Uterine smooth muscle cell (primary cell): ENCODE data around the gene SPIN1. TPM values are rescaled to one million over a fixed set of nuclear protein-coding genes. Genes with fewer than 3 reads are reported as not detected.

Experiments used
- total RNA-seq: library from RNA; depleted of rRNA; stranded (reverse); fragments of >200 nt; gene quantifications from 2 replicates; pipeline ENCODE4 v1.2.3, GENCODE V29; 2014

Gene SPIN1
- total RNA-seq = 134 and 174 TPM in 2 replicates

DNA sequence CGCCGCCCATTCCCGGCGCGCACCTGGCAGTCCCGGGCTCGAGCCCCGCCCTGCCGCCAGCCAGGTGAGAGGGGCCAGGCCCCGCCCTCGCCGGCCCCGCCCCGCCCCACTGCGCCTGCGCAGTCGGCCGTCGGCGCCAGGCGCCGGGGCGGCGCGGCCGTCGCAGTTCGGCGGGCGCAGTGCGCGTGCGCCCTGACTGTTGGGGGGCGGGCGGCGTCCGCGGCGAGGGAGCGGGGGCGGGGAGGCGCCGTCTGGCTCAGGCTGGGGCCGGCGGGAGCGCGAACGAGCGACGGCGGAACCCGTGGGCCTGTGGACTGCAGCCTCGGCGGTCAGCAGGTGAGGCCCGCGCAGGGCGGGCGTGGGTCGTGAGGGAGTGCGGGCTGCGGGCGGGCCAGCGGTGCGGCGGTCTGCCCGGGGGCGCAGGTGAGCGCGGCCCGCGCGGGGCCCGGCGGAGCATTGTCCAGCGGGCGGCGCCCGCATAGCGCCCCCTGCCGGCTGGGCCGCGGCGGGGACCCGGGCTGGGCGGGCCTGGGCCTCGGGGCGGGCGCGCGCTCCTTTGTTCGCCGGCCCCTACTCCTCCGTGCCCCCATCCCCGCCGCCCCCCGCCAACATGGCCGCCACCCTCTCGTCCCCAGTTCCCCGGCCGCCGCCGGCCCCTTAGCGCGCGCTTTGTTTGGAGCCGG, at the start of gene SPIN1:
SPIN1 (plus strand) TSS at position 242 of the 683 bp plus-strand sequence. CDS start 38,096 bp downstream, outside the sequence.

Other genes starting within 250 kb of the SPIN1 start
- gene SPATA31C2, start 250.0 kb upstream of the SPIN1 start, total RNA-seq = not detected in 2 replicates
- 3.3 and 8.5 TPM in 2 replicates for gene NXNL2, start 146.7 kb downstream of the SPIN1 start, total RNA-seq